Hepatocyte (in vitro differentiated cells): ENCODE results near the gene ZBTB38. TPM values are rescaled to one million over a fixed set of nuclear protein-coding genes. Genes with fewer than 3 reads are reported as not detected.

Experiments used
- DNase-seq: peaks from one replicate; pipeline ENCODE4 v3.0.0-alpha.2; 2016; ENCODE audit warnings: low spot score
- H2AFZ ChIP-seq: fragments of 200-600 bp; sonication (generic); 2 replicates; pipeline ENCODE4 v1.6.0; 2016; ENCODE audit warnings: antibody characterized with exemption, mild to moderate bottlenecking
- H3K27ac ChIP-seq: fragments of 200-600 bp; sonication (generic); 2 replicates; pipeline ENCODE4 v1.5.1; 2016; ENCODE audit warnings: mild to moderate bottlenecking
- H3K27me3 ChIP-seq: fragments of 200-600 bp; sonication (generic); 2 replicates; pipeline ENCODE4 v1.6.1; 2016
- H3K36me3 ChIP-seq: fragments of 200-600 bp; sonication (generic); replicated peaks from 2 replicates; pipeline ENCODE4 v1.5.1; 2016; ENCODE audit warnings: low read depth; ENCODE audit not compliant: insufficient read depth
- H3K4me1 ChIP-seq: fragments of 200-600 bp; sonication (generic); 2 replicates; pipeline ENCODE4 v1.5.1; 2016; ENCODE audit warnings: mild to moderate bottlenecking, moderate library complexity; ENCODE audit not compliant: insufficient read depth
- H3K4me2 ChIP-seq: fragments of 200-600 bp; sonication (generic); 2 replicates; pipeline ENCODE4 v1.6.0; 2016
- H3K4me3 ChIP-seq: fragments of 200-600 bp; sonication (generic); 2 replicates; pipeline ENCODE4 v1.5.1; 2016; ENCODE audit warnings: mild to moderate bottlenecking
- H3K79me2 ChIP-seq: fragments of 200-600 bp; sonication (generic); 2 replicates; pipeline ENCODE4 v1.6.0; 2017; ENCODE audit warnings: mild to moderate bottlenecking
- H3K9me2 ChIP-seq: fragments of 200-600 bp; sonication (generic); replicated peaks from 2 replicates; pipeline ENCODE4 v1.6.0; 2017; ENCODE audit warnings: mild to moderate bottlenecking; ENCODE audit not compliant: insufficient read depth
- H3K9me3 ChIP-seq: fragments of 200-600 bp; sonication (generic); 2 replicates; pipeline ENCODE4 v1.5.1; 2016; ENCODE audit warnings: low read depth, mild to moderate bottlenecking
- H4K20me1 ChIP-seq: fragments of 200-600 bp; sonication (generic); 2 replicates; pipeline ENCODE4 v1.6.0; 2016; ENCODE audit warnings: mild to moderate bottlenecking; ENCODE audit not compliant: insufficient read depth, poor library complexity, severe bottlenecking
- CTCF ChIP-seq: fragments of 200-600 bp; sonication (generic); IDR thresholded peaks from 2 replicates; pipeline ENCODE4 v1.5.1; 2016; ENCODE audit warnings: antibody characterized with exemption, mild to moderate bottlenecking; ENCODE audit not compliant: poor library complexity
- EZH2 ChIP-seq: fragments of 200-600 bp; sonication (generic); IDR thresholded peaks from 2 replicates; pipeline ENCODE4 v1.6.1; 2016; ENCODE audit warnings: antibody characterized with exemption, mild to moderate bottlenecking, borderline replicate concordance
- EZH2phosphoT487 ChIP-seq: fragments of 200-600 bp; sonication (generic); IDR thresholded peaks from one replicate; pipeline ENCODE4 v1.6.1; 2018; ENCODE audit warnings: antibody characterized with exemption, mild to moderate bottlenecking, low read depth, moderate library complexity; ENCODE audit not compliant: unreplicated experiment, severe bottlenecking
- WGBS: methylation state at CpG from one replicate; pipeline ENCODE4 v1.1.6; 2016; ENCODE audit warnings: low lambda C conversion rate; ENCODE audit errors: missing lambda C conversion rate; 5-methylcytosine and 5-hydroxymethylcytosine counted together
- polyA plus RNA-seq: library from polyadenylated mRNA; unstranded; fragments of >200 nt; fragmentation: Nextera tagmentation; extraction: Ambion mirVana; gene quantifications from 2 replicates; pipeline ENCODE4 v1.2.1, GENCODE V29; 2016
- total RNA-seq: library from RNA; depleted of rRNA; stranded (reverse); fragments of >200 nt; gene quantifications from 2 replicates; pipeline ENCODE4 v1.2.3, GENCODE V29; 2014

ZBTB38 gene
- total and polyA plus RNA-seq, 2 experiments from 2014 or later = 31.6 to 122 TPM

GRCh38 chr3:141368925-141369794 lies 856 bp downstream of the ZBTB38 start:
- Histone ChIP-seq H2AFZ (no peak overlapping the region), H3K4me3 (no peak overlapping the region), H3K36me3 (no peaks in the 10 kb centered on the region), H3K79me2 (peaks cover 6% of the 10 kb centered on the region), H3K27ac (peak overlapping the region; percentile 98), H3K9me3 (no peaks in the 10 kb centered on the region), H3K27me3 (no peaks in the 10 kb centered on the region), H3K9me2 (no peaks in the 10 kb centered on the region), H4K20me1 (no peaks in the 10 kb centered on the region), H3K4me1 (peaks cover 37% of the 10 kb centered on the region), H3K4me2 (peak overlapping the region; percentile 65)
- 57% methylated on average over 15 of the region's 15 CpGs for WGBS
- TF ChIP-seq EZH2 = no peak
- no peak for TF ChIP-seq EZH2phosphoT487
- no peak for TF ChIP-seq CTCF
- peak; percentile 68 for DNase-seq

DNA sequence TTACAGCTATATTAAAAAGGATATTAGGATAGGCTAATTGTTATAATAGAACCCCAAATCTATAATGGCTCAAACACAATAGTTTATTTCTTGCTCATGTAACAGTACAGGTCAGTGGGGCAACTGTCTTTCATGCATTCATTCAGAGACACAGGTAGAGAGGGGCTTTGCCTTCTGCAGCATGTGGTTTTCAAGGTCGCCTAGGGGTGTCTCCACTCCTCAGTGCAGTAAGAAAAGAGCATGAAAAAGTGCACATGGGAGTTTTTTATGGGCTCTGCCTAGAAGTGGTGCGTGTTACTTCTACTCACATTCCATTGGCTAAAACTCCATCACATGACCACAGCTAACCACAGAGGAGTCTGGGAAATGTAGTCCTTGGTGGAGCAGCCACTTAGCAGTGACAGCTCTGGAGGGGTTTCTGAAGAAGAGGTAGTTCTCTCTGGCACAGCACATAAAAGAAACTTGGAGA lies 1.8 kb downstream of the ZBTB38 start:
- no peaks in the 10 kb centered on the region for H3K36me3 ChIP-seq
- no peaks in the 10 kb centered on the region for H3K9me3 ChIP-seq
- peak overlapping the region; percentile 98 for H3K27ac ChIP-seq
- H2AFZ ChIP-seq = no peak overlapping the region
- 21% methylated on average over 2 of the region's 2 CpGs for WGBS
- no peaks in the 10 kb centered on the region for H3K27me3 ChIP-seq
- peaks cover 37% of the 10 kb centered on the region for H3K4me1 ChIP-seq
- H3K4me2 ChIP-seq = peak overlapping the region; percentile 65
- H4K20me1 ChIP-seq = no peaks in the 10 kb centered on the region
- TF ChIP-seq EZH2 (no peak), CTCF (peak; percentile 47), EZH2phosphoT487 (no peak)
- peaks cover 6% of the 10 kb centered on the region for H3K79me2 ChIP-seq
- H3K9me2 ChIP-seq = no peaks in the 10 kb centered on the region
- H3K4me3 ChIP-seq = no peak overlapping the region
- peak; percentile 85 for DNase-seq

- Histone ChIP-seq H3K36me3 (no peaks in the 10 kb centered on the region), H3K27me3 (no peaks in the 10 kb centered on the region), H4K20me1 (no peaks in the 10 kb centered on the region), H3K4me1 (peaks cover 25% of the 10 kb centered on the region), H3K27ac (no peak overlapping the region), H3K9me2 (no peaks in the 10 kb centered on the region), H3K79me2 (peaks cover 6% of the 10 kb centered on the region), H3K4me2 (no peak overlapping the region), H2AFZ (no peak overlapping the region), H3K4me3 (no peak overlapping the region), H3K9me3 (no peaks in the 10 kb centered on the region)
- DNase-seq = no peak
- TF ChIP-seq CTCF = no peak
- no peak for TF ChIP-seq EZH2phosphoT487
- no peak for TF ChIP-seq EZH2
Observed at GRCh38 chr3:141371882-141372281, 3.6 kb downstream of the ZBTB38 start.
